Measurements from ENCODE around the gene KRTAP26-1.

DNA sequence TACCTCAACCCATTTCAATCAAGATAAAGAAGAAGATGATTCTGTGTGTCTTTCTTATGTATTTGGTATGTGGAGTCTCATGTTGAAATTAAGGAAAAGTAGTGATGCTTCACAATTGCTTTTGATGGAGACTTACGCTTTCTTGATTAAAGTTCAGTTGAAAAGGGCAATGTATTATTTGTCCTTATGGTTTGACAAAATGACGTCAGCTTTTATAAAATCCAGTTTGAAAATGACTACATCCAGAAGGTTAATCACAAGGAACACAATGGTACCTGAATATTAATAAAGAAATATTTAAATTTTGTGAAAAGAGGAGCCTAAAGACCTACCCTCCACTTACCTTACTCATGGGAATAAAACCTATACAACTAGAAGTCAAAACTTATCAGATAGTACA is 4.4 kb downstream of the KRTAP26-1 start:
- TF ChIP-seq MEF2A (IDR thresholded peaks at IDR 0.05; ENCODE audit: borderline replicate concordance, low read depth) (no peak), EP300 (IDR thresholded peaks at IDR 0.05; ENCODE audit: borderline replicate concordance in 1 of 2, low read depth in 1 of 2, low read length in 1 of 2) (no peak), ELF1 (IDR thresholded peaks at IDR 0.05) (no peak), CHD2 (IDR thresholded peaks at IDR 0.05; ENCODE audit: low read length, partially characterized antibody) (no peak)
- TF ChIP-seq, protein P1, sequence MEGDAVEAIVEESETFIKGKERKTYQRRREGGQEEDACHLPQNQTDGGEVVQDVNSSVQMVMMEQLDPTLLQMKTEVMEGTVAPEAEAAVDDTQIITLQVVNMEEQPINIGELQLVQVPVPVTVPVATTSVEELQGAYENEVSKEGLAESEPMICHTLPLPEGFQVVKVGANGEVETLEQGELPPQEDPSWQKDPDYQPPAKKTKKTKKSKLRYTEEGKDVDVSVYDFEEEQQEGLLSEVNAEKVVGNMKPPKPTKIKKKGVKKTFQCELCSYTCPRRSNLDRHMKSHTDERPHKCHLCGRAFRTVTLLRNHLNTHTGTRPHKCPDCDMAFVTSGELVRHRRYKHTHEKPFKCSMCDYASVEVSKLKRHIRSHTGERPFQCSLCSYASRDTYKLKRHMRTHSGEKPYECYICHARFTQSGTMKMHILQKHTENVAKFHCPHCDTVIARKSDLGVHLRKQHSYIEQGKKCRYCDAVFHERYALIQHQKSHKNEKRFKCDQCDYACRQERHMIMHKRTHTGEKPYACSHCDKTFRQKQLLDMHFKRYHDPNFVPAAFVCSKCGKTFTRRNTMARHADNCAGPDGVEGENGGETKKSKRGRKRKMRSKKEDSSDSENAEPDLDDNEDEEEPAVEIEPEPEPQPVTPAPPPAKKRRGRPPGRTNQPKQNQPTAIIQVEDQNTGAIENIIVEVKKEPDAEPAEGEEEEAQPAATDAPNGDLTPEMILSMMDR (IDR thresholded peaks at IDR 0.05): no peak

All from SK-N-SH (cell line).